Upper lobe of left lung (tissue), 4 donors: Measurements from ENCODE around the gene HGS.

ENCODE experiments used
- CTCF ChIP-seq, 6 experiments: fragments of 450-650 bp in 4 of 6; fragments of 200-600 bp in 2 of 6; sonication (generic) in 2 of 6; IDR thresholded peaks; one replicate each; pipeline ENCODE4 v1.5.1; 2016 to 2019; ENCODE audit warnings: antibody characterized with exemption in 6 of 6
- EP300 ChIP-seq, 4 donors: sonication (generic); formaldehyde crosslinking; IDR thresholded peaks; one replicate each; pipeline ENCODE4 v1.5.1; 2017; ENCODE audit warnings: antibody characterized with exemption in 4 of 4, control low read depth in 2 of 4

- TF ChIP-seq CTCF (IDR thresholded peaks at IDR 0.05), result no peak
- no peak for TF ChIP-seq EP300 (IDR thresholded peaks at IDR 0.05)
Measured at GRCh38 chr17:81695801-81696200, 12.0 kb downstream of the HGS start.
